ENCODE results near the gene FOXRED1.

Gene FOXRED1

DNA sequence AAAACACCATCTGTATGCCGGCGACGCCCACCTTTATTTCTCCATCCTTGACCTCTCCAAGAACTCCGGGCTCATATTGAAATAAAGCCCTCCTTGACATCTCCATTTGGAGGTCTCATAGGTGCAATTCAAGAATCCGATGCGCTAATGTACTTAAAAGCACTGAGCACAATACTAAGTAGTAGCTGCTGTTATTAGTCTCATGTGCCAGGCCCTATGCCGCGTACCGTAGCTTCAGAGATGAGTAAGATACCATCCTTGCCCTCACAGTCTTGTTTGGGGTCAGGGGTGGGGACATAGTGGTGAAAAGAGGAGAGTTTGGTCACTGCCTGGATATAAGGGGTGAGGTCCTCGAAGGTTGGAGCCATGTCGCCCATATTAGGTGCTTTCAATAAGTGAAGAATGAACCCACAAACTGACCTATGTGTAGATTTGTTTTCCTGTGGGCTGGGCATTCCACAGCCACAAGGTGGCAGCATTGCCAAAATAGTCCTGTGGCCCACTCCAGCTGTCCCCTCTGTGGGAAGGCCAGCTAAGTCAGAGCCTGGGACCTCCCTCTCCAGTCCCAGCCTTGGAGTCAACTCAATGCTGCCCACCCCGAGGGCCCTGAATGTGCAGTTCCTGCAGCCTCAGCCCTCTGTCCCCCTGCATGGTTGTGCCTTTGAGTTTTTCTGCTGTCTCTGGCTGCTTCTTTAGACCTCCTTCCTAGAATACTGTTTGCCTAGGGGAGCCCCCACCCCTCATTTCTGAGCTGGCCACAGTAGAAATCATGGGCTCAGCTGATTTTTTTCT is 41.4 kb downstream of the FOXRED1 start:
- H3K4me1 Mint-ChIP-seq, result peaks cover 39% of the 10 kb centered on the region
- H3K9me3 Mint-ChIP-seq, result peaks cover 5% of the 10 kb centered on the region
- TF ChIP-seq, protein P1, sequence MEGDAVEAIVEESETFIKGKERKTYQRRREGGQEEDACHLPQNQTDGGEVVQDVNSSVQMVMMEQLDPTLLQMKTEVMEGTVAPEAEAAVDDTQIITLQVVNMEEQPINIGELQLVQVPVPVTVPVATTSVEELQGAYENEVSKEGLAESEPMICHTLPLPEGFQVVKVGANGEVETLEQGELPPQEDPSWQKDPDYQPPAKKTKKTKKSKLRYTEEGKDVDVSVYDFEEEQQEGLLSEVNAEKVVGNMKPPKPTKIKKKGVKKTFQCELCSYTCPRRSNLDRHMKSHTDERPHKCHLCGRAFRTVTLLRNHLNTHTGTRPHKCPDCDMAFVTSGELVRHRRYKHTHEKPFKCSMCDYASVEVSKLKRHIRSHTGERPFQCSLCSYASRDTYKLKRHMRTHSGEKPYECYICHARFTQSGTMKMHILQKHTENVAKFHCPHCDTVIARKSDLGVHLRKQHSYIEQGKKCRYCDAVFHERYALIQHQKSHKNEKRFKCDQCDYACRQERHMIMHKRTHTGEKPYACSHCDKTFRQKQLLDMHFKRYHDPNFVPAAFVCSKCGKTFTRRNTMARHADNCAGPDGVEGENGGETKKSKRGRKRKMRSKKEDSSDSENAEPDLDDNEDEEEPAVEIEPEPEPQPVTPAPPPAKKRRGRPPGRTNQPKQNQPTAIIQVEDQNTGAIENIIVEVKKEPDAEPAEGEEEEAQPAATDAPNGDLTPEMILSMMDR (IDR thresholded peaks at IDR 0.05), result peak; percentile 88
- H3K27me3 Mint-ChIP-seq (ENCODE audit: low read depth, poor library complexity), result peaks cover 4% of the 10 kb centered on the region
- no peak overlapping the region for H3K4me3 Mint-ChIP-seq
- H3K36me3 Mint-ChIP-seq (ENCODE audit: low read depth), result peaks cover 48% of the 10 kb centered on the region
- peak; percentile 83 for DNase-seq
- peak overlapping the region; percentile 88 for H3K27ac Mint-ChIP-seq

DNA sequence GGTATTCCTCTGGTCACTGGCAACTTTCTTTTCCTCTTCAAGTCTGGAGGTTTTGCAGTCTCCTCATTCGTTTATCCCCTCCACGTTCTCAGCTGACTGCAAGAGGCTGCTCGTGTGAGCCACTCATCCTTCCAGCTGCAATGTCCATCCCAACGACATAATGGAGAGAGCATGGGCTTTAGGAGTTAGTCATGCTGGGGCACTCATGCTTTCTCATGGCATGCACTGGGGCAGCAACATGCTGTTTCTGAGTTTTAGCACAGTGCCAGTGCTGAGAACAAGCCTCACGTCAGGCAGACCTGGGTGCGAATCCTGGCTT is 42.0 kb downstream of the FOXRED1 start:
- Mint-ChIP-seq H3K27ac (no peak overlapping the region), H3K36me3 (ENCODE audit: low read depth) (peaks cover 50% of the 10 kb centered on the region), H3K27me3 (ENCODE audit: low read depth, poor library complexity) (peaks cover 4% of the 10 kb centered on the region), H3K4me1 (peaks cover 35% of the 10 kb centered on the region), H3K9me3 (peaks cover 10% of the 10 kb centered on the region), H3K4me3 (no peak overlapping the region)
- no peak for DNase-seq
- TF ChIP-seq, protein P1 (IDR thresholded peaks at IDR 0.05), result no peak

DNA sequence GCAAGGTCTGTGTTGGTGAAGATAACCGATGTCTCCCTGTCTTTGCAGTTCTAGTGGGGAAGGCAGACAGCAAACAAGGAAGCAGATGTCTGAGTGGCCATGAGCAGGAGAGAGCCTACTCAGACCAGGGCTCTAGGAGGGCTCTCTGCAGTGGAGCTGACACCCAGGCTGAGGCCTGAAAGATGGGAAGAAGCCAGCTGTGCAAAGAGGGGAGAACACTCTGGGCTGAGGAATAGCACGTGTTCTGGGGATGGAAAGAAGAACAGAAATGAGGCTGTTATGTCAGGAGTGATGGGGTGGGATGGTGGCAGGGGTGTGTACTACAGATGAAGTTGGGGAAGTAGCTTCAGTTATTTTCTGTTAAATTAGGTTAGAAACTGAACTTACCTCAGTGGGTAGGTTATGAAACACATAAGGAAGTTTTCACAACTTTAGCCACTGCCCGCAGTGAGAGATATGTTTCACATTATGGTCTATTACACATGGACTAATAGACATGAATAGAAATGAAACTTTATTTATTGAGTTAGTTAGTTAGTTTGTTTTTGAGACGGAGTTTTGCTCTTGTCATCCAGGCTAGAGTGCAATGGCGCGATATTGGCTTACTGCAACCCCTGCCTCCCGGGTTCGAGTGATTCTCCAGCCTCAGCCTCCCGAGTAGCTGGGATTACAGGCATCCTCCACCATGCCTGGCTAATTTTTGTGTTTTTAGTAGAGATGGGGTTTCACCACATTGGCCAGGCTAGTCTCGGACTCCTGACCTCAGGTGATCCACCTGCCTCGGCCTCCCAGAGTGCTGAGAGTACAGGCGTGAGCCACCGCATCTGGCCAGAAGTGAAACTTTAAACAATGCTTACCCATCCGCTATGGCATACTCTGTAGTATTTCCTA is 42.7 kb downstream of the FOXRED1 start:
- DNase-seq, result no peak
- TF ChIP-seq, protein P1 (IDR thresholded peaks at IDR 0.05), result no peak
- Mint-ChIP-seq H3K27me3 (ENCODE audit: low read depth, poor library complexity) (peaks cover 4% of the 10 kb centered on the region), H3K36me3 (ENCODE audit: low read depth) (peaks cover 54% of the 10 kb centered on the region), H3K4me3 (no peak overlapping the region), H3K4me1 (peaks cover 41% of the 10 kb centered on the region), H3K9me3 (peaks cover 16% of the 10 kb centered on the region), H3K27ac (no peak overlapping the region)

DNA sequence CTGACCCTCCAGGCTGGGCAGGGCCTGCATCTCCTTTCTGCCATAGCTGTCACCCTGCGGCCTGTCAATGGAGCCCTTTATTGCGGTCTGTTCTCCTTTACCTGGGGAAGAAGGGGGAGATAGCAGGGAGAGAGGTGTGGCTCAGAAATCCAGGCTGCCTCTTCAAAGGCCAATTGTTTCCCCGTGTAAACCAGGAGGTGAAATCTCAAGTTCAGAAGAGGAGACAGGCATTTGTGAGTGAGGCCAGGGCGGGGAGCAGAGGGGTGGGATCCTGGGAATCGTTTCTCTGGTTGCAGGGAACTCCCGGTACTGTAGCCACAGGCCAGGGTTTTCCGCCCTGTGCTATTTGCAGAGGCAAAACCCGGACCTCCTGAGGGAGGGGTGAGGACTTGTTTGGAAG is 44.0 kb downstream of the FOXRED1 start:
- Mint-ChIP-seq H3K27me3 (ENCODE audit: low read depth, poor library complexity) (peaks cover 4% of the 10 kb centered on the region), H3K9me3 (peaks cover 20% of the 10 kb centered on the region), H3K4me1 (peaks cover 46% of the 10 kb centered on the region), H3K36me3 (ENCODE audit: low read depth) (peaks cover 58% of the 10 kb centered on the region), H3K27ac (no peak overlapping the region), H3K4me3 (no peak overlapping the region)
- TF ChIP-seq, protein P1 (IDR thresholded peaks at IDR 0.05), result no peak
- no peak for DNase-seq

DNA sequence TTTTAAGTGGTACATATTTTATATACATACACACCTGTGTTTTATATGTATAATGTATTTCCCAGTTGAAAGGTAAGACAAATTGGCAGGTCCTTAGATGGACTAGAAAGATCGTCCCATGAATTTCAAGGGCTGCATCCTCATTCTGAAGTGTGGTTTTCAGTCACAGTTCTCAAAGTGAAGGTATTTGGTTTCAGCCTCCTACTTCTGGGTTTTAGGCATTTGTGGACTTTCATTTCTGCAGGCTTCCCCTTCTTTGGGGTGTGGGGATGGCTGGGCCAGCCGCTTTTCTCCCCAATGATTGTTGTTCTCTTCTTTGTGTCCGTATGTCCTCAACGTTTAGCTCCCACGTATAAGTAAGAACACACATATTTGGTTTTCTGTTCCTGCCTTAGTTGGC is 44.9 kb downstream of the FOXRED1 start:
- TF ChIP-seq, protein P1 (IDR thresholded peaks at IDR 0.05), result no peak
- peaks cover 4% of the 10 kb centered on the region for H3K27me3 Mint-ChIP-seq (ENCODE audit: low read depth, poor library complexity)
- no peak overlapping the region for H3K4me3 Mint-ChIP-seq
- H3K27ac Mint-ChIP-seq, result no peak overlapping the region
- H3K9me3 Mint-ChIP-seq, result peaks cover 20% of the 10 kb centered on the region
- DNase-seq, result no peak
- peaks cover 50% of the 10 kb centered on the region for H3K4me1 Mint-ChIP-seq
- H3K36me3 Mint-ChIP-seq (ENCODE audit: low read depth), result peaks cover 53% of the 10 kb centered on the region

All from nephron progenitor cell (in vitro differentiated cells).